HCEC 1CT (cell line): ENCODE results near the gene CSH2.

Source experiments
- DNase-seq: peaks from one replicate; pipeline ENCODE4 v3.0.0-alpha.2; 2017

CSH2 gene

DNA sequence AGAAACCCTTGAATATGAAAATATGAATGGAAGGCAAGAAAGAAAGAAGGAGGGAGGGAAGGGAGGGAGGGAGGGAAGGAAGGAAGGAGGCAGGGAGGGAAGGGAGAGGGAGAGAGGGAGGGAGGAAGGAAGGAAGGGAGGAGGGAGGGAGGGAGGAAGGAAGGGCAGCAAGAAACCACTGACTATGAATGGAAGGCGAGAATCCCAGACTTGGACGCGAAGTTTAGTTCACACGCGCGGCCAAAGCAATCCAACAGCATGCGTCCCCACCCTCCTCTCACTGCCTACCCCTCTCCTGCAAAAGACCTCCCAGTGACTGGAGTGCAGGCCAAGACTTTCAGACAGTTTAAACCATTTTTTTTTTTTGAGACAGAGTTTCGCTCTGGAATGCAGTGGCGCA, 23.1 kb downstream of the CSH2 start:
- DNase-seq: no peak

DNA sequence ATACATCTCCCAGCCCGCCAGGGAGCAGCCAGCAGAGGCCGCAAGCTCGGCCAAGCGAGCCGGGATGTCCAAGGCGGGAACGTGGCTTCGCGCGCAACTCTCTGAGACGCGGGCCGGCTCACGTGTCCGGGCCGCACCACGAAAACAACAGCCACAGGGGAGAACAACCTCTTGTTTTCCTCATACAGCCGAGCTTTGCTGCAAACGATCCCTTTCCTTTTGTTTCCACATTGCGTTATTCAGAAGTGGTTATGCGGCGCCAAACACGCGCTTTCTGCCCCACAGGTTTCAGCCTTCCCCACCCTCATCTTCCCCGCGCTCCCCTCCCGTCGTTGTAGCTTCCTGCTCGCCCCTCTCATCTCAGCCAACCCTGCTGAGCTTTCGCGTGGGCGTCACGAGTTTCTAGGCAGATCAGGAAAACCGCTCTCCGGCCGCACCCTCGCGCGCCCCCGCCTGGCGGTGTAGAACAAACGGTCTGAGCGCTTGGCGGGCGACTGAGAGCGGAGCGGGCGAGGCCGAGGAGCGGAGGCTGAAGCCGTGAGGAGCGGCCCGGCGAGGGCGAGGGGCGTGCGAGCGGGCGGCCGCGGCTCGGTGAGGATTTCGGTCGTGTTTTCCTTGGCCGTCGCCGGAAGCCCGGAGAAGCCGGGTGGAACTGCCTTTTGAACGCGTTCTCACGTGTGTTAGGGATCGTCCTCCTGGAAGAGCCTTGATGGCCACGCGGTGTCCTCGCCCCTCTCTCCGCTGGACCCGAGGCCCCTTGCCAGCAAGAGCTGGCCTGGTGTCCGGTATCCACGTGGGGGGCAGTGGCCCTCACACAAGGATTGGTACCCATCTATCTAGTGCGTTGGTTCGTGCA, 24.4 kb downstream of the CSH2 start:
- DNase-seq: no peak

DNA sequence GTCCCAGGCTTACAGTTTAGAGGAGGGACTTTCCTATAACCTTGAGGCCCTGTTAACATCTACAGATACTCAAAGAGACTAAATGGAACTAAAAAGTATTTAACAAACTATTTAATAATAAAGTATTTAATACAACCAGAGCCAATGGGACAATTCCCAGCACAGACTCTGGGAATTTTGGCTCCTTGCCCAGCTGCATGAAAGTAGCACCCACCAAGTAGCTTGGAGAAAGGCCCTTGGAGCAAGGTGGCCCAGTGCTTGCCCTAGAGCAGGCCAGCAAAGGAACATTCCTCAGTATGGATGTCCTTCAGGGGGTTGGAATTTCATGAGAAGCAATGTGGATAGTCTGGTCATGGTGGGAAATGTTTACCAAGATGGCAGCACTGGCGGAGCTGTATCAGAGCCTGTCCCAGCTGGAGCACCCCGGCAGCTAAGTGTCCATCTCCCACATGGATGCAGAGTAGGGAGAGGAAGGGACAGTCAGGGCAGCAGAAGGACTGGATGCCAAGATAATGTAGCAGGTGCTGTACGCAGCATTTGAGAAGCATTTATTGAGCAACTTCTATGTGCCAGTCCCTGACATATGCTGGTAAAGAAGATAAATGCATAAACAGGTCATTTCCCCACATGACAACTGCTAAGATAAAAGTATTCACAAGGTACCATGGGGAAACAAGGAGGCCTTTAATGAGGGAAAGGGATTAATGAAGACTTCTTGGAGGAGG, 25.8 kb downstream of the CSH2 start:
- no peak for DNase-seq

DNA sequence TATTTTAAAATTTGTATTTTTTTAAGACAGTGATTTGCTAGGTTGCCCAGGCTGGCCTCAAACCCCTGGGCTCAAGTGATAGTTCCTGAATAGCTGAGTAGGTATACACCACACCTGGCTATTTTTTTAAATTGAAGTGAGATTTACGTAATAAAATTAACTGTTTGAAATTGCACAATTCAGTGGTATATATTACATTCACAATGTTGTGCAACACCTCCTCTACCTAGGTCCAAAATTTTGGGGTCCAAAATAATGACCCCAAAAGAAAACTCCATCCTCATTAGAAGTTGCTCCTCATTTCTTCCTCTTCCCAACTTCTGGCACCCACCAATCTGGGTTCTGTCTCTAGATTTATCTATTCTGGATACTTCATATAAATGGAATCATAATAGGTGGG, 28.0 kb downstream of the CSH2 start:
- no peak for DNase-seq

DNA sequence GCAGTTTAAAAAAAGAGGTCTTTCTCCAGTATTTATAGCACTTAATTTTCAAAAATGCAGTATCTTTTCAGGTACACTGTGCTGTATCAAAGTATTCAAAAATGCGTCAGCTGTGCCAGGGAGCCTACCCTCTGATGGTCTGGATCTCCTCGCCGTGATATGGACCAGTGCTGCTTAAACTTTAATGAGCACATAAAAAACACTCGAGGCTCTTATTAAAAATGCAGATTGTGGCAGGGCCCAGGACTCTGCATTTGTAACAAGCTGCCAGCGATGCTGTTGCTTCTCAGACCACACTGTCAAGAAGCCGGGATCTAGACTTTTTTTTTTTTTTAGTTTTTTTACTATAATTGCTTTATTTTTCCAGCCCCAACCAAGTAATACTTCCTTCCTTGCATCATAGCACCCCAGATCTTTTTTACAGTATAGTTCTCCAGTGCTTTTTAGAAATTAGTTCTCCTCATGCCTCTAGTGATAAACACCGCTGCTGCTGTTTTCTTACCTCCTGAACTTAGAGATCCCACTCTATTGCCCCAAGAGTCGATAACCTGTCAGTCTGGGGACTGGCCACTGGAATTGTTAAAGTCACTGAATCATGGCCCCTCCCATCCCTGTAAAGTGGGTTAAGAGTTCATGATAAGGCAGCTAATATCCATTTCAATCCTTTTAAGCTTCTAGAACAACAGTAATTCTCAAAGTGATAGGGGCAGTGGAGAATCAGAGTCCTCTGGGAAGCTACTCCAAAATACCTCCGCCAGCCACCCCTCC, 29.4 kb downstream of the CSH2 start:
- no peak for DNase-seq

DNA sequence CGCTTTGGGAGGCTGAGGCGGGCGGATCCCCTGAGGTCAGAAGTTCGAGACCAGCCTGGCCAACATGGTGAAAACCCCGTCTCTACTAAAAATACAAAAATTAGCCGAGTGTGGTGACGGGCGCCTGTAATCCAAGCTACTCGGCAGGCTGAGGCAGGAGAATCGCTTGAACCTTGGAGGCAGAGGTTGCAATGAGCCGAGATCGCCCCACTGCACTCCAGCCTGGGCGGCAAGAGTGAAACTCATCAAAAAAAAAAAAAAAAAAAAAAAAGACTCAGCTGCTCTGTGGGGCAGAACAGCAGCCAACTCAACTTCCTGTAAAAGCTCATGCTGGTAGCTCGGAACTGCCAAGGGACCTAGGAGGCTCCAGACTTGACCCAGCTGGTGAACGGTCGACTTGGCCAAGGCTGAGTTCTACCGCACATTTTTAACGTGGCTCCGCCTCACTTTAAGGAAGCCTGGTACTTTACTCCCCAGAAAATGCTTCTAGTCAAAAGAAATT, 30.0 kb downstream of the CSH2 start:
- DNase-seq: peak; percentile 83

DNA sequence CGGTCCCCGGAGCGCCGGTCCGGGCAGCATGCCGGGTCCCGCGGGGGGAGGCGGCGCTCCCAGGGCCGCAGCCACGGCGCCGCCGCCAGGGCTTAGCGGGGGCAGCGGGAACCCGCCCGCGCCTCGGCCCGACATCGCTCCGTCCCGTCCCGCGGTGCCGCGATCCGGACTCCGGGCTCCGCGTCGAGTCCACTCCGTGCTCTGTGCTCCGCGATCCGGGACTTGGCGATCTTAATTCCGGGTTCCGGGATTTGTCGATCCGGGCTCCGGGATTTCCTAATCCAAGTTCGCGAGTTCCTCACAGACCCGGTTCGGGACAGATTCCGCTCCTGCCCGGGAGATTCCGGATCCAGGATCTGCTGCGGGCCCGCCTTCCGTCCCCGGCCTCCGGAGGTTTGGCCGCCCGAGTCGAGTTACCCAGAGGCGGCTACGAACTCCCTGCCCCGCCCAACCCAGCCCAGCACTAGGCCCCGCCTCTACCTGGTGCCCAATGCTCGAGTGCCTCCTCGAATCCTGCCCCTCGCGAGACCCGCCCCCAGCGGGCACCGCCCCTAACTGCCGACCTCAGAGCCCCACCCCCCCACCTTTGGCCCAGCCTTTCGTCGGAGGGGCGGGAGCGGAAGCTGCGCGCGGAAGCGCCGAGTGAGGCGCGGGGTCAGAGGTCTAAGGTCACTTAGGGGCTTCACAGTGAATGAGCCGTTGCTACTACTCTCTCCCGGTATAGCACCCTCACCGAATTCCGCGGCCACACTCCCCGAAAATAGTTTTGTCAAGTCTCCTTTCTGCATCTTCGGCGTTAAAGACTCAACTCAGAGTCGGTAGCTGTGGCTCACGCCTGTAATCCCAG, 30.7 kb downstream of the CSH2 start, which contains the start of gene SMARCD2:
Gene SMARCD2 (minus strand): TSS at position 146 of the 847 bp plus-strand sequence. CDS start 11 bp downstream, at position 135.
- DNase-seq: peak; percentile 99

DNA sequence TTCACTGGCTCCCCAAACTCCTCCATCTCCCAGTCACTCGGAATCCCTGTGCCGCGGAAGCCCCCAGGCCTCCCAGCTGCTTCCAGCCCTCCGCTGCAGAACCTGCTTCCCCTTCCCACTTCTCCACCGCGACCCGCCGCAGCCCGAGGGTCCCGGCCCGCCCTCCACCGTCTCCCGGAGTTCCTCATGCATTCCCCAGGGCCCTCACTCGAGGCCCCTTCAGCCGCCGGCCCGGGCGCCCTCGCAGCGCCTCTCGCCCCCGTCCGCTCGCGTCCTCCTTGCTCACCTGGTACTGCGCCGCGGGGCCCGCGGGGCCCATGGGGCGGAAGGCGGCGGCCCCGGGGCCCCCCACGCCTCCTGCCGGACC, 31.3 kb downstream of the CSH2 start:
- no peak for DNase-seq

DNA sequence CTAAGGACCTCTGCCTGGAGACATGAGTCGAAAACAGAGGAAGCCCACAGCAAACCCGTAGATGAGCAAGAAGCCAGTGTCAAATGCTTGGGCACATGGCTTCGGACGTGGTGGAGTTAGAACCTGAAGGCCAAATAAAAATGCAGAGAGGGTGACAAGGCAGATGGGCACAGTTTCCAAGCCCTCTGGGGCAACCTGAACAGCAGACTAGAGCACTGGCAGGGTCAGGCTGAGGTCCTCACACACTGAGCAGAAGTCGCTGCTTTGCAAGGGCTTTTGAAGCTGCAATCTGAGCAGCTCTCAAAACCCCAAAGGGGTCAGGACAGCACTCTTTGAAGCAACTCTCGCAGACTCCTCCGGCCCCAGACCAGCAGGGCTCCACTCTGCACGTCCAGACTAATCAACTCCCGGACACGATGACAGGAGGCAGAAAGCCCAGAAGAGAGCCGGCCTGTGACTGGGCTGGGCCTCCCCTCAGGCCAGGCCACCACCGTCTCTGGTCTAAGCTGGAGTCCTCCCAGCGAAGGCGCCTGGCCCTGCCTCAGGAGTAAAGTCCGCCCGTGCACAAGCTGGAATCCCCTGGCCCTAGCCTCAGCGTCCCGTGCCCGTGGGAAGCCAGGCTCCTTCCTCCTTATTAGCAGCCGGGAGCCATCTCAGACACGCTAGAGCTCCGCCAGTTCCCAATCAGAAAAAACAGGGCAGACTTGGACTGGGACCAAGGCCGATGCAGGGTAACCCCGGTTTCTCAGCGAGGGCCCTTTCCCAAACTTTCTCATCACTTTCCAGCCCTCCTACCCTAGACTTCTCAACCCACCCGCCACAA, 31.9 kb downstream of the CSH2 start:
- DNase-seq: peak; percentile 55

DNA sequence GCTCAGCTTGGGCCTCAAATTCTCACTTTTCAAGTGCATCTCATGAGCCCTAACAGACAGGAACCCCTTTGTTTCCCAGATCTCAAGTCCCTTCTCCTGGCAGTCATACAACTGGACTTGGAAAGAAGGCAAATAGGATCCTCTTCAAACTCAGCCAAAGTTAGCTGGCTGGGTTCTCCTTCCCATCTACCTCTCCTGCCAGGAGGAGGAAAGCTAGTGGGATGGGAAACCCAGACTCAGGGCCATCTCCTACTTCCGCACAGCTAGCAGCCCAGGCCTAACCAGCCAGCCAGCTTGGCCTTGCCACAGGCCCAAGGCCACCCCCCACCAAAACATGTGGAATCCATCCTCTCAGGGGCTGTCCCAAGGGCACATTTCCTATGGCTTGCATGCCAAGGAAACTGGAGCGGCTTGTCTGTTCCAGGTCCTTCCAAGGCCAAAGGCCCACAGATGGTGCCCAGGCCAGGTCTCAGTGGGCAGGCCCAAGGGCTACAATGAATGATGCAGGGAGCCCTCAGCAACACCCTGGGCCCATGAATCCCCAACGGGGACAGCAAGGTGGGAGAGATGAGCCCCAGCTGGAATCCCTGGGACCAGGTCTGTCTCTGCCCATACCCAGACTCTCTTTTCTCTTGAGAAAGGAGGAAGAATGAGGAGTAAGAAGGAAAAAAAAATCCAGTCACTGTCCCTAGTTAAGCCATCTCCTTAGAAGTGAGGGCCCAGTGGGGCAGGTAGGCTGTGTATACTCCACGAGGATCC, 32.7 kb downstream of the CSH2 start:
- DNase-seq: no peak

DNA sequence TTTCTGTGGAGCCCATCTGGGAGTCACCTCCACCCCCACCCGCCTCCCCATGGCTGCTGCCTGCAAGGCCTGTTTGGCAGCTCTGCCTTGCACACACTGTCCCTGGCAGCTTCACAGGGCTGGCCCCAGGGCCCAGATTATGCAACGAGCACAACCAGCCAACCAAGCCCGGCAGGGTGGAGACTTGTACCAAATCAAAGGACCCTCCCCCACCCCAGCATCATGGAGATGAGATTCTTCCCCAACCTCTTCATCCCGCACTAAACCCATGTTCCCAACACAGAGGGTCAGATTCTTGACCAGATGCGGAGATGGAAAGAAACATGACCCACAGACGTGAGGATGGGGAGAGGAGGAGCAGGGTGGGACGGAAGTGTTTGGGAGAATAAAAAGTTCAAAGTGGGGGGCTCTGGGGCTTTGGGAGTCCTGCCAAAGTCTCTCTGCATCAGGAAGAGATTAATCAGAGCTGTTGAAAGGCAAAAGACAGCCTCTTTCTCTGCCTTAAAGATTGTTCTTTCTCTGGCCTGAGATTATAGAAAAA, 34.8 kb downstream of the CSH2 start:
- peak; percentile 28 for DNase-seq

DNA sequence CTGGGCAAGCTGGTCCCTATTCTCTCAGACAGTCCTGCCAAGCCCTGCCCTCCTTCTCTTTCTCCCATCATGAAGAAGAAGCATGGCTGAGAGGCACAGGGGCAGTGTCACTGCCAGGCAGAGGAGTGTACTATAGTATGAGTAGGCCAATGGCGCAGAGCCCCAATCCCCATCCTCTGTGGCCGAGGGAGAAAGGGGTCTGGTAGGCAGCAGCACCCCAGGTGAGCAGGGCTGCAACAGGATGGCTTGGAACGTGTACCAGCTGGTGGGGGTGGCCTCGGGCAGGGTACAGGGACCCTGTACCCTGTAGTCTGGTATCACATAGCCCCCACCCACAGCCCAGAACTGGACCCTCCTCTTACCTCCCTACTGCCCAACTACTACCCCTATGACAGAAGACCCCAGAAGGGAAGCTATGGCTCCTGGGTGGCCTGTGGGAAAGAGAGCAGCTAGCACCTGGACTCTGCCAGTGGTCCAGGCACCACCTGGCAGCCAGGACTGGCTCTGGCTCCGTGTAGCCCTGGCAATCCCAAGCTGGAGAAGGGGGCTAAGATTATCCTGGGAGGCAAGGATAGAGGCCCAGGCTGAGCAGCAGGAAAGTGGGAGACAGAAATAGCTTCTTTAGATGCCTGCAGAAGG, 35.4 kb downstream of the CSH2 start:
- DNase-seq: no peak

DNA sequence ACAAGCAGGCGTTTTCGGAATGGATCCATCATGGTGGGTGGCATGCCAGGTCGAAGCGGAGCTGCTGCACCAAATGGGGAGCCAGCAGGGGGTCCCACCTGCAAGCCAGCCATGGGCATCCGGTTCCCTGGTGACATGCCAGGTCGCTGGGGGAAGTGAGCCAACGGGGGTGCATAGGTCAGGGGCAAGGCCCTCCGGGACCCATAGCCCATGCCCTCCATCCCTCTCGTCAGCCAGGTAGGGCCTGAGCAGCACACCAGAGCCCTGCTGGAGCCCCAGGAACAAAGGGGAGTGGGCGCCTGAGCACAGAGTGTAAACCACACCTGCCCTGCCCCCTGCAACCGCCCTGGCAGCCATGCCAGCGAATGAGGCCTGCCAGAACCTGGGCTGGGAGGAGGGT, 36.0 kb downstream of the CSH2 start:
- DNase-seq: no peak

DNA sequence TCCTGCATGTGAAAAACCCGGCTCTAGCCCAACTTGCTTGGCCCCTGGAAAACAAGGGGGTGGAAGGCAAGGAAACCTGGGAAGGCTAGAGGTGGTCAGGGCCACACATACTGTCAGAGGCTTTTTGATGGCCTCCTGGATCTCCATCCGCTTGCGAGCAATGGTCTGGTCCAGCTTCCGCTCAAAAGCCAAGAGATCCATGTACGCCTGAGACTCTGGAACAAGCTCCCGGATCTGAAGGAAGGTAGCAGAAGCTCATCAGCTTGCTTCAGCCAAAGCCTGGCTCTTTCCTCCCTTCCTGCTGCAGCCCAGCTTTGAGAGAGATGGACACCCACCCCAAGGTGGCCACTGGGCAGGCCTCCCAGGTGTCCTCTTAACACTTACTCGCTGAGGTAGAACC, 36.7 kb downstream of the CSH2 start:
- no peak for DNase-seq

DNA sequence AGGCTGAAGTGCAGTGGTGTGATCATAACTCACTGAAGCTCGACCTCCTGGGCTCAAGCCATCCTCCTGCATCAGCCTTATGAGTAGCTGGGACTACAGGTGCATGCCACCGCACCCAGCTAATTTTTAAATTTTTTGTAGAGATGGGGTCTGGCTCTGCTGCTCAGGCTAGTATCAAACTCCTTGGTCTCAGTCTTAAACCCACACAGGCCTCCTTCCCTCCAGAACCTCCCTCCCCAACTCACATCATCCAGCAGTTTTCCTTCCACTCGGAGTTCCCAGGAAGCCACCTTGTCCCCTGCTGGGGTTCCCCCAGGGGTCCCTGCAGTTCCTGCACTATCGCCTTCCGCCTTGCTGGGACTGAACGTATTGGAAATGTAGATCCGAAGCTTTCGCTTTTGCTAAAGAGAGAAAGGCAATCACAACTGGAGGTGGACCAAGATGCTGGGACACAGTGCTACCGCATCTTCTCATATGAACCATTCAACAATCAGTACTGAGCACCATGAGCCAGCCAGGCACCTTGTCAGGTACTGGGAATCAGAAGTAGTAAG, 38.2 kb downstream of the CSH2 start:
- no peak for DNase-seq

DNA sequence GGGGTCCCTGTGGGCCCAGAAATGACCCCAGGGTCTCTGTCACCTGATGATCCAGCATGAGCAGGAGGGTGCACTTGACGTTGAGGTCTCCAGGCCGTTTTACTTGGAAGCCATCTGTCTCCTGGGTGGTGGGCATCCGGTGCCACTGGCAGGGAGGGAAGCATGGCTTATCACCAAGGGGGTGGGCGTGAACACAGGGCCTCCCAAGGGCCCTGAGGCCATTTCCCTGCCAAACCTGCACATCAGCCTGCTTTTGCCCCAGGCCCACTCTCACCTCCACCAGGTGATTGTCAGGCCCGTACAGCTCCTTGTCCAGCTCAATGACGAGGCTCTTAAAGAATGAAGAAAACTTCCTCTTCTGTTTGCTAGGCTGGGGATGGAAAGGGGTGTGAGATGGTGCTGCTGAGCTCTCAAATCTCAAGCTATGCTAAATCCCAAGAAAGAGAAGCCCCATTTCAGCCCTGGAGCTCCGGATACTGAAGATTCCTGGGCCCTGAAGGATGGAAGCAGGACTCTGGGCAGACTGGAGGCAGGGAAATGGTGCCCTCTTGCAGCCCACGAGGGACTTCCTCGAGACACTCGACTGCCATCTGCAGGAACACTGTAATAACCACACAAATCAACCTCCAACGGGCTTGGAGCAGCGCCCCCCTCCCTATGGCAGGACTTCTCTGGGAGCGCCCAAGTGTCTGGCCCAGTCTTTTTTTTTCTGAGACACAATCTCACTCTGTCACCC, 38.9 kb downstream of the CSH2 start:
- DNase-seq: peak; percentile 63

DNA sequence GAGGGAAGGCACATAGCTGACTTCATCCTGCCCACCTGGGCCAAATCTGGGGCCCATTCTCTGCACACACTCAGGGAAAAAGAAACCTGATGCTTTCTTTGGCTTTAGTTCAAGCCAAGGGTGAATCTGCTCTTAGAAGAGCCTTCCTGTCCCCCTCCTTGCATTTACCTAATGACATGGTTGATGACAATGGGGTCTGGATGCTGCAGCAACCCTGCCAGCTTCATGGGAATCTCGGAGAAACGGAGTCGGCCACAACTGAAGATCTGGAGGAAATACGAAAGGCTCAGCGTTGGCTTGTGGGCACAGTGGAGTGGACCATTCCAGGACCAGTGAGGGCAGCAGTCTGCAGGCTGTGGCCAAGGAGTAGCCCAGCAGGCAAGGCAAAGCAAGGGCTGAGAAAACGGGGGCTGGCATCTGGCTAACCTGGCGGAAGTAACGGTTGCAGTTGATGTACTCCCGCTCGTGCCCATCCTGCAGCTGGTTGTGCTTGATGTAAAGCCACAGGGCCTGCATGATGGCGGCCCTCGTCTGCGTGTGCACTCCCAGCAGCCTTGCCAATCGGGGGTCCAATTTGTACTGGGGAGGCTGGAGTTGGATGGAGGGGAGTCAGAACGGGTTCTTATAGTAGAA, 39.6 kb downstream of the CSH2 start:
- DNase-seq: no peak

DNA sequence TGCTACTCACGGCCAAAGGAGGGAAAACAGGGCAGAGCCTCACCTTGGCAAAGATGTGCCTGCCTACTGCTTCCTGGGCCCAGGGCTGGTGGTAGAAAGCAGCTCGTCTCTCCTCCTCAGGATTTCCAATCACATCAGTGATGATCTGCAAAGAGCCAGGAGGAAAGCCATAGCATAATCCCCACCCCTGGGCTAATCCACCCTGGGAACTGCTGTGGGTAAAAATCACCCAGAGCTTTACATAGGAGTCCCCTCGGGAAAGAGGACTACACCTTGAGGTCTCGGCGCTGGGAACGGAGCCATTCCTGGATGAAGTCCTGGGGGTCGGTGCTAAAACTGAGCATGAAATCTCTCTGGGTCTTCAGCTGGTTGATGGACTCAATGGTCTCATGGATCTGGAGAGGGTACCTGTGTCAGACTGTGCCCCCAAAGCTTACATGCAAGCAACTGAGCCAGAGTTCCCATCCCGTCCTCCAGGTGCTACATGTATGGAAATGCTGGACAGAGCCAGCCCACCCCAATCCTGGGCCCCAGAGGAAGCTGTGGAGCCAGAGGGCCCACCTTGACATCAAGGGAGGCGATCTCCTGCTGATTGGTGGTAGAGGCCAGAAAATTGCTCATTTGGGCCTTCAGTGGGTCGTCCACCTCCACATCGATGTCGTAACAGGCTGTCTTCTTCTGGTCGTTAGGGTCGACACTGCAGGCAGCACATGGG, 40.3 kb downstream of the CSH2 start:
- no peak for DNase-seq
